NCI-H2196 (cell line): ENCODE data around the gene SCGN.

ENCODE experiments used
- DNase-seq: peaks from one replicate; lab custom pipeline; 2025; ENCODE audit not compliant: unreplicated experiment; lab: John Stamatoyannopoulos, UW

The SCGN gene

DNA sequence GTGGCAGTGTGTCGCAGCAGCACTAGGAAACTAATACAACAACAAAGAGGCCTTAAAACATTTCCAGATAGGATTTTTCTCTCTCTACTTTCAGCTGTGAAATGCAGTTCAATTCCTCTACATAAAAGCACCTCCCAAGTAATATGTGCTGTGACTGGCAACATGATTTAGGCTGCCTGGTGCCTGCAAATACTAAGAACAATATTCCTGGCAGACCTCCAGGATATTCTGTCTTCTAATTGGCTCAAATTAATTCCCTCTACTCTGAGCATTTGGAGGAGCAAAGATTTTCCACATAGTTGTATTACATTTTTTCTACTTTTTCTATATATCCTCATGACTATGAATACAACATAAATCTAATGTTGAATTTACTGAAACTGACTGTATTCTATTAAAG, 33.2 kb downstream of the SCGN start:
- no peak for DNase-seq

DNA sequence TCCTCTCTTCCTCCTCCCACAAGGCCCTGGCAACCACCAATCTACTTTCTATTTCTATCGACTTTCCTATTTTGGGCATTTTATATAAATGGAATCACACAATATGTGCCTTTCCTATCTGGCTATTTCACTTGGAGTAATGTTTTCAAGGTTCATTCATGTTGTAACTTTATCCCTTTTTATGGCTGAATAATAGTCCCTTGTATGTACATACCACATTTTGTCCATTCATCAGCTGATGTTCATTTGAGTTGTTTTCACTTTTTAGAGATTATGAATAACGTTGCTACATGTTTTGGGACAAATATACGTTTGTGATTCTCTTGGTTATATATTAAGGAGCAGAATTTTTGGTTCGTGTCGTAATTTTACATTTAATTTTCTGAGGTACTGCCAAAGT, 33.9 kb downstream of the SCGN start:
- DNase-seq = no peak

GRCh38 chr6:25686856-25687255, 34.8 kb downstream of the SCGN start:
- no peak for DNase-seq

DNA sequence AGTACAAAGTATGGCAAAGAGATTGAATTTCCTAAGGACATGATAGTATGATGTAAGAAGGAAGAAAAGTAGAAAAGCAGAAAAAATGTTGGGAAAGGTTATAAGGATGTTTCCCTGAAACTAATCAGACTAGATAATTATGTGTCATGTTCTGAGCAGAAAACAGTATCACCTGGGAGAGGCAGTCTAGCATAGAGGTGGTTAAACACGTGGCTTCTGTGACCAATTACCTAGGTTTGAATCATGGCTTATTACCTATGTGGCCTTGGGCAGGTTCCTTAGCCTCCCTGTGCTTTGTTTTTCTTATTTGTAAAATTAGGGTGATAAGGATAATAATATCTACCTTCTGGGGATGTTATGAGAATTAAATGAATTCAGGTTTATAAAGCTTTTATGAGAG, 38.0 kb downstream of the SCGN start:
- no peak for DNase-seq

GRCh38 chr6:25691894-25692293, 39.9 kb downstream of the SCGN start:
- DNase-seq = no peak

DNA sequence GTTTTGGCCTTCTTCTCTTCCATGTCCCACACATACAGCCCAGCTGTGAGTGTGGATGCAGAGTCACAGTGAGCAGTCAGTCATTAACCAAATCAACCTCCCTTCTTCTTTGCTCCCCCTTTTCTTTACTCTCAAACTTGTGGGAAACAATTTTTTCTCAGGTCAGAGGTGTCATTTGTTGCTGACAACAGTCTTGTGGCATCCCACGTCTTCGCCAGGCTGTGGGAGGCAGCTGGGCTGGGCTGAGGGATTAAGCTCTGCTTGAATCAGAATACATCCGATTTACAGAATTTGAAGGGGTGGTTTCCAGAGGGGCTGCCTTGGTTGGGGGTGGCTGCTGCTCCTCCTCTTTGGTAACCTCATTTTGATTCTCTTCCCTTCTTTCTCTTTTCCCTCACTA, 40.5 kb downstream of the SCGN start:
- no peak for DNase-seq

DNA sequence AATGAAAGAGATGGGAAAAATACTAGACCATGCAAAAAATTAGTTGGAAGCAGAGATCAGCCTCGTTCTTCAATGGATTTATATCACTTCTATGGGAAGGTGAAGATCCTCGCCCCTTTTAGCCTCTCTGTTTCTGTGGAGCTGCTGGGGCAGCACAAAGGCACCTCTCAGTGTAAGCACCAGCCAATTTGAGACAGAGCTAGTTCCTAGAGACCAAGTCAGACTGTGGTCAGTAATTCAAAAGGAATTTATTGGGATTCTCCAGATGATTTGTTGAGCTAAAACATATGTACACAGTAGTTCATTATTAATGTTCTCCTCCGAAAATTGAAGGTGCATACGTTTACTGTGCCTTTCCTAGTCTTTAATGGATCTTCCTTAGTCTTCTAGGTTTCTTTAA, 42.4 kb downstream of the SCGN start:
- DNase-seq = no peak

GRCh38 chr6:25695671-25696070, 43.7 kb downstream of the SCGN start:
- DNase-seq = no peak

GRCh38 chr6:25697537-25698340, 45.7 kb downstream of the SCGN start:
- no peak for DNase-seq

GRCh38 chr6:25698631-25699030, 46.6 kb downstream of the SCGN start:
- DNase-seq = no peak

DNA sequence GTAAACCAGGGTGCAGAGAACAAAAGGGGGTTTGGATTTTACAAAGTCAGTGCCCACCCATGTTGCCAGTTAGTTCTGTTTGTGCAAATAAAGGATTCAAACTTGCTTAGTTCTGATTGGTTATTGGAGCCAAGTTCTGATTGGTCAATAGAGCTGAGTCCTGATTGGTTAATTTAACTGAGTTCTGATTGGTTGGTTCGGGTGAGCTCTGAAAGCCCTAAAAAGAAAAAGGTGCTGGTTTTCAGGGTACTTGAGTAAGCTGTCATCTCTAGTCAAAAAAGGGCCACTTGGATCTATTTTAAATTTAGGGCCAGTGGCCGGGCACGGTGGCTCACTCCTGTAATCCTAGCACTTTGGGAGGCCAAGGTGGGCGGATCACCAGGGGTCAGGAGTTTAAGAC, 47.6 kb downstream of the SCGN start:
- DNase-seq = no peak

GRCh38 chr6:25700761-25701160, 48.7 kb downstream of the SCGN start:
- DNase-seq = no peak

DNA sequence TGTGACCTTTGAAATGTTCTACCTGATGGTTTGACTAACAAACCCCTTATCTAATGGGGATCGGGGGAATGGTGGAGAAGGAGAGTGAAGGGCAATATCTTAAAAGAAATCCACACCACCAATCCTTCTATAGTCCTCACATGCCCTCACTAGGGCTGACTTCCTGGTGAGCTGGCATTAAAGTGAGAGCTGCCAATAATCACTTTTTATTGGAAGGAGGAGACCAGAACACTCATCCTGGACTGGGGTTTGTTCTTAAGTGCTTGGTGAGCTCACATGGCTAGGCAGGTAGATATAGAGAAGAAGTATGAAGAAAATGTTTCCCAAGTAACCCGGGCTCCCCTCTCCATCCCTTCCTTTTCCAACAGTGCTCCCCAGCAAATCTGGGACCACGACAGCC, 49.8 kb downstream of the SCGN start:
- DNase-seq = no peak

- no peak for DNase-seq
These were observed 51.0 kb downstream of the SCGN start for GRCh38 chr6:25703005-25703404.

- DNase-seq = no peak
These were observed 52.0 kb downstream of the SCGN start for GRCh38 chr6:25704001-25704400.

DNA sequence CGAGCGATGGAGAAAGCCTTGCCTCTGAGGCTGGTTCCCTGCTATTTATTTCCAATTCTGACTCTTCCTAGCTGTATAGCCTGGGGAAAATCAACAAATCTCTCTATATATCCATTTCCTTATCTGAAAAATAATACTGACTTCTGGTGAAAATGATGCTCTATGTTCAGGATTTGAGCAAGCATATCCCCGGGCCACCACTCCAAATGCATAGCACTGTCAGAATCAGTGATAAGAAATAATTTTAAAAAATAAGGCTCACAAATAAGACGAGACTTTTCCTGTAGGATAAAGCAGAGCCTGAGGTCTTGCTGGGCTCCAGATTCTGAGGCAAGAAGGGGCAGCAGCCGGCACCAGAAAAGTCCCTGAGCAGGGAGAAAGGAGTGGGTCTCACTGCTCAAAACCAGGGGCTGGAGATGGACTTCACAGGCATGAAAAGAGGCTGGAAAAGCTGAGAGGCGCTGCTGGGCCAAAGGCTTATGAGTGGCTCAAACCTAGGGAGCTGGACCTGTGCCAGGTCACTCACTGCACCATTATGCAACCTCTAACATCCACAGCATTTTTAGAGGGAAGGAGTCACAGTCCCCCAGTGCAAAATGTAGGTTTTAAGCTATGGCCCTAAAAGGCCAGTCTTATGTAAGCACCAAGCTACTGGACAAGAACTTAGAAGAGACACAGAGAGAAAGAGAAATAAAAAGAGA, 54.4 kb downstream of the SCGN start:
- DNase-seq = peak; percentile 31

- no peak for DNase-seq
These were observed 57.7 kb downstream of the SCGN start for GRCh38 chr6:25709761-25710160.

GRCh38 chr6:25710287-25710686, 58.3 kb downstream of the SCGN start:
- no peak for DNase-seq

GRCh38 chr6:25713824-25714223, 61.8 kb downstream of the SCGN start:
- DNase-seq = no peak

DNA sequence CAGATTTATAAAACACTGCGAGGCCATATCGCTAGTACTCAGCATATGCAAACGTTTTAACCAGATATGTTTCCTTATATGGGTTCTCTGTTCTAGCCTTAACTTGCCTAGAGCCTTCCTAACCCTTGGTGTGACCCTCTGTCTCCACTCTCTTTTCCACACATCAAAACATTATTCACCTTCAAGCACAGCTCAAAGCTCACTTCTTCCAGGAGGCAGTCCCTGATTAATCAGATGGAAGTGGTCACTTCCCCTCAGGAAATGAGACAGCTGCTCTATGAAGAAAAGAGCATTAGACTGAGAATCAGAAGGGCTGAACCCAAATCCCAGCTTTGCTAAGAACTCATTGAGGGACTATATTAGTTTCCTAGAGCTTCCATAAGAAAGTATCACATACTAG, 62.8 kb downstream of the SCGN start:
- no peak for DNase-seq

DNA sequence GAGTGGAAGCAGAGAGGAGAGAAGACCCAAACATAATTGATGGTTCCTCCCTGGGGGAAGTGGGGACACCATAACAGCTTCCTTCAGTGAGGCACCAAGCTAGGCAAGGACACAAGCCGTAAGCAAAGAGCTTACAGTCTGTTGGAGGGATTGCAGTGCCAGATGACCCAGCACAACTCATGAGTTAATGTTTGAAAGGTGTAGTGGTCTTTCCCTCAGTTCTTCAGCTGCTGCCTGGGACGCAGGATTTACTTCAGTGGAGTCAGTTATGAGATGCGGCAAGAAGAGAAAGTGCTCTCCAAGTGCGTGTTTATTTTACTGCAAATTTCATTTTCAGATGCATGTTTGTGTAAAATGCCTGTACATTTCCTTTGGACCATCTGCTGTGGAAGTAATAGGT, 63.8 kb downstream of the SCGN start:
- no peak for DNase-seq

DNA sequence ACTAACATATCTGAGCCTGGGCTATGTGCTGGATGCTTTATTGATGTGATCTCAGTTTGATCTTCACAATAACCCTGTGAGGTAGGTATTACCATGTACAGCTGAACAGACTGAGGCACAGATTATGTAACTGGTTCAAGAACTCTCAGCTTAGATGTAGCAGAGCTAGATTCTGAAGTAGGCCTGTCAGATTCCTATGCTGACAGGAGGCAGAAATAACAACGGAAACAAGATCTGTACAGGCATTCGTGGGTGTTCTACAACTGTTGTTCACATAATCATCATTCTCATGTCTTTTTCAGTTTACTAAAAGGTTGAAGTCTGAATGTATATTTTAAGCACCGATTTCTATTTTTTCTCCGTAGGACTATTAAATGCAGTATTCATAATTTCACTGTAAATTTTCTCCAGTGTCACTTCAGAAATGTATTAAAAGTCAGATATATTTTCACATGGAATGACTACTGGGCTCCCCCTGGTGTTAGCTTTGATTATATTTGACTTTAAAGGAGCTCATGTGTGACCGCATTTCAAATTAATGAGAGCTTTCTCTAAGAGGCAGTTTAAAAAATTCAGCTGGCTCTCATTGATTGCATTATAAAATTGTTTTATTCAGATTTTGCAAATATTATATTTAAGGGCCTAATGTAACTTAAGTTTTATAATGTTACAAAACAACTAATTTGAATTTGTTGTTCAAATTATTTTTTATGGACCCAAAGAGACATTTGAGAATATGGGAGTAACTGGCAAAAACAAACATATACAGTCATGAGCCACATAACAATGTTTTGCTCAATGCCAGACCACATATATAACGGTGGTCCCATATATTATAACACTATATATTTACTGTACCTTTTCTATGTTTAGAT, 66.1 kb downstream of the SCGN start:
- peak; percentile 52 for DNase-seq
